Measurements from ENCODE around the gene HNMT. TPM values are rescaled to one million over a fixed set of nuclear protein-coding genes. Genes with fewer than 3 reads are reported as not detected.

HNMT gene
- total RNA-seq, 2 donors from 2014 or later: 43.9 to 83.2 TPM

DNA sequence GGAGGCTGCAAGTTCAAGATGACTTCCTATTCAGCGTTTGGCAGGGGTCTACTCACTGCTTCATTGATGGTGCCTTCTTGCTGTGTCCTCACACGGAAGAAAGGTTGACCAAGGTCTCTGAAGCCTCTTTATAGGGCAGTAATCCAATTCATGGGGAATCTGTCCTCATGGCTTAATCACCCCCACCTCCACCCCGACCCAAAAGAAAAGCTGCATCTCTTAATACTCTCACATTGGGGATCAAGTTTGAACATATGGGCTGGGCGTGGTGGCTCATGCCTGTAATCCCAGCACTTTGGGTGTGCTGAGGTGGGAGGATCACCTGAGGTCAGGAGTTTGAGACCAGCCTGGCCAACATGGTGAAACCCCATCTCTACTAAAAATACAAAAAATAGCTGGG is 36.4 kb upstream of the HNMT start:
- H3K9me3 ChIP-seq: no peaks in the 10 kb centered on the region
- H3K27me3 ChIP-seq (replicated peaks; ENCODE audit: insufficient read depth): no peaks in the 10 kb centered on the region
- H3K27ac ChIP-seq: no peak overlapping the region
- WGBS: 98% methylated on average over 4 of the region's 4 CpGs
- intact Hi-C loops (cut with DNase I): no loop called here
- H3K4me1 ChIP-seq (replicated peaks): no peaks in the 10 kb centered on the region
- no peak overlapping the region for H3K4me3 ChIP-seq
- DNase-seq (ENCODE audit: low spot score): no peak
- no peaks in the 10 kb centered on the region for H3K36me3 ChIP-seq
- TF ChIP-seq, protein P1, sequence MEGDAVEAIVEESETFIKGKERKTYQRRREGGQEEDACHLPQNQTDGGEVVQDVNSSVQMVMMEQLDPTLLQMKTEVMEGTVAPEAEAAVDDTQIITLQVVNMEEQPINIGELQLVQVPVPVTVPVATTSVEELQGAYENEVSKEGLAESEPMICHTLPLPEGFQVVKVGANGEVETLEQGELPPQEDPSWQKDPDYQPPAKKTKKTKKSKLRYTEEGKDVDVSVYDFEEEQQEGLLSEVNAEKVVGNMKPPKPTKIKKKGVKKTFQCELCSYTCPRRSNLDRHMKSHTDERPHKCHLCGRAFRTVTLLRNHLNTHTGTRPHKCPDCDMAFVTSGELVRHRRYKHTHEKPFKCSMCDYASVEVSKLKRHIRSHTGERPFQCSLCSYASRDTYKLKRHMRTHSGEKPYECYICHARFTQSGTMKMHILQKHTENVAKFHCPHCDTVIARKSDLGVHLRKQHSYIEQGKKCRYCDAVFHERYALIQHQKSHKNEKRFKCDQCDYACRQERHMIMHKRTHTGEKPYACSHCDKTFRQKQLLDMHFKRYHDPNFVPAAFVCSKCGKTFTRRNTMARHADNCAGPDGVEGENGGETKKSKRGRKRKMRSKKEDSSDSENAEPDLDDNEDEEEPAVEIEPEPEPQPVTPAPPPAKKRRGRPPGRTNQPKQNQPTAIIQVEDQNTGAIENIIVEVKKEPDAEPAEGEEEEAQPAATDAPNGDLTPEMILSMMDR (IDR thresholded peaks at IDR 0.05): no peak
- TF ChIP-seq POLR2AphosphoS5 (IDR thresholded peaks at IDR 0.05) (no peak), POLR2A (IDR thresholded peaks at IDR 0.05) (no peak)

DNA sequence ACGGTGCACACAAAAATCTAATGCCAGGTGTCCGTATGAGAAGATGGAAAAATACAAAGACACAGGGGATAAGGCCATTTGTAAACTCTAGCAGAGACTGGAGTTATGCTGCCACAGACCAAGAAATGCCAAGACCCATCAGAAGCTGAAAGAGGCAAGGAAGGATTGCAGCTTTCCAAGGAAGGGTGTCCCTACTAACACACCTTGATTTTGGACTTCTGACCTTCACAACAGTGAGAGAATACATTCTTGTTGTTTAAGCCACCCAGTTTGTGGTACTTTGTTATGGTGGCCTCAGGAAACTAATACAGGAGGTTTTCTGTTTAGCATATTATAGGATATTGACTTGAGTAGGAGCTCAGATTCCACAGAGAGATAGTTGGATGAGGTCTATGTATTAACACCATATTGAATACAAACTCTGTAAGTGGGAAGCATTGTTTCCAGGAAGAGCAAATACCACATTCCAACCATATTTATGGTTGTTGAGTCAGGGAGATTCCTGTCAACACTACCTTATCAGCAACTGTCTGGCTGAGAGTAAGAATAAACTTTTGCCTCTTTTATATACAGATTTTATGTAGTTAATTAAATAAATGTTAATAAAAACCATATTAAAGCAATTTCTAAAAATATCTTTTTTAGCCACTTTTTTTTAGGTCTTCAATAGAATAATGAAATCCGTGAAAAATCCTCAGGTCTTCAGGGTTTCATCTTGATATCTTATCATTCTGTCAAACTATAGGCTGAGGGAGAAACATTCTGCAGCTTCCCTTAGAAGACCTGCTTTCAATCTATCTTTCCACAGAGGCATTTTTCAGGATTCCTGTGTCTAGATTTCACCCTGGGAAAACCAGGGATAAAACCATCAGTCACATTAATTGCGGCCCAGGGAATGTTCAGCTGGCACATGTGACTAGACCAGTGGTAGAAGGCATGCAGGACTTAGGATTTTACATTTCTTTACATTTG is 35.4 kb upstream of the HNMT start:
- H3K27me3 ChIP-seq (replicated peaks; ENCODE audit: insufficient read depth): no peaks in the 10 kb centered on the region
- no peak for DNase-seq (ENCODE audit: low spot score)
- TF ChIP-seq, protein P1 (IDR thresholded peaks at IDR 0.05): no peak
- TF ChIP-seq POLR2A (IDR thresholded peaks at IDR 0.05) (no peak), POLR2AphosphoS5 (IDR thresholded peaks at IDR 0.05) (no peak)
- H3K9me3 ChIP-seq: no peaks in the 10 kb centered on the region
- no peak overlapping the region for H3K27ac ChIP-seq
- WGBS: 67% methylated on average over 4 of the region's 4 CpGs
- no peaks in the 10 kb centered on the region for H3K36me3 ChIP-seq
- intact Hi-C loops (cut with DNase I): no loop called here
- H3K4me1 ChIP-seq (replicated peaks): no peaks in the 10 kb centered on the region
- no peak overlapping the region for H3K4me3 ChIP-seq

DNA sequence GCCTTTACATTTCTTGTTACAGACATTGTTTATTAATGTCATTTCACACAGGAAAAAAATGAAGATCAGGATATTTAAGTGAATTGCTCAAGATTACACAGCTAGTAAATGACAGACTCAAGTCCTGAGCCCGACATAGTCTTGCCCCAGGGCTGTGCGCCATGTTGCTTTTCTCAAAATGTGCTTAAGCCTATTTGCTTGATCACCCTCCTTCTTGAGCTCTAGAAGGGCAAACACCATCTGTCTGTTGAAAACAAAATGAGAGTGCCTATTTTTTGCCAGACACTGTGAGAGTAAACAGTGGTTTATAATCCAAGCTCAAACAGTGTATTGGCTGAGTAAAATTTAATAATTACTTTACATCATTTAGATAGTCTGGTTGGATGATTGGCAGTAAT is 34.8 kb upstream of the HNMT start:
- TF ChIP-seq POLR2A (IDR thresholded peaks at IDR 0.05) (no peak), POLR2AphosphoS5 (IDR thresholded peaks at IDR 0.05) (no peak)
- TF ChIP-seq, protein P1 (IDR thresholded peaks at IDR 0.05): no peak
- Histone ChIP-seq H3K27ac (no peak overlapping the region), H3K4me3 (no peak overlapping the region), H3K27me3 (replicated peaks; ENCODE audit: insufficient read depth) (no peaks in the 10 kb centered on the region), H3K4me1 (replicated peaks) (no peaks in the 10 kb centered on the region), H3K36me3 (no peaks in the 10 kb centered on the region), H3K9me3 (no peaks in the 10 kb centered on the region)
- DNase-seq (ENCODE audit: low spot score): no peak
- intact Hi-C loops (cut with DNase I): no loop called here
- 43% methylated on average over 2 of the region's 2 CpGs for WGBS

DNA sequence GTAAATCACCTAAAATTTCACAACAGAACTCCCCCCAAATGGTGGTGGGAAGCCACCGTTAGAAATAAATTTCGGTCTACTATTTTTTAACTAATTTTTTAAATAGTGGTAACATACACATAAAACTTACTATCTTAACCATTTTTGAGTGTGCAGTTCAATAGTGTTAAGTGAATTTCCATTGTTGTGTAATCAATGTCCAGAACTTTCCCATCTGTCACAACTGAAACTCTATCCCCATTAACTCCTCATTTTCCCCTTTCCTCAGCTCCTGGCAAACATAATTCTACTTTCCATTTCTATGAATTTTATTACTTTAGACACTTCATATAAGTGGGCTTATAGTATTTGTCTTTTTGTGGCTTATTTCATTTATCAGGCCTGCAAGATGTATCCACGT is 34.1 kb upstream of the HNMT start:
- WGBS: 93% methylated on average over 3 of the region's 3 CpGs
- Histone ChIP-seq H3K4me3 (no peak overlapping the region), H3K4me1 (replicated peaks) (no peaks in the 10 kb centered on the region), H3K36me3 (no peaks in the 10 kb centered on the region), H3K9me3 (no peaks in the 10 kb centered on the region), H3K27me3 (replicated peaks; ENCODE audit: insufficient read depth) (no peaks in the 10 kb centered on the region), H3K27ac (no peak overlapping the region)
- TF ChIP-seq POLR2AphosphoS5 (IDR thresholded peaks at IDR 0.05) (no peak), POLR2A (IDR thresholded peaks at IDR 0.05) (no peak)
- TF ChIP-seq, protein P1 (IDR thresholded peaks at IDR 0.05): no peak
- DNase-seq (ENCODE audit: low spot score): no peak
- intact Hi-C loops (cut with DNase I): no loop called here

DNA sequence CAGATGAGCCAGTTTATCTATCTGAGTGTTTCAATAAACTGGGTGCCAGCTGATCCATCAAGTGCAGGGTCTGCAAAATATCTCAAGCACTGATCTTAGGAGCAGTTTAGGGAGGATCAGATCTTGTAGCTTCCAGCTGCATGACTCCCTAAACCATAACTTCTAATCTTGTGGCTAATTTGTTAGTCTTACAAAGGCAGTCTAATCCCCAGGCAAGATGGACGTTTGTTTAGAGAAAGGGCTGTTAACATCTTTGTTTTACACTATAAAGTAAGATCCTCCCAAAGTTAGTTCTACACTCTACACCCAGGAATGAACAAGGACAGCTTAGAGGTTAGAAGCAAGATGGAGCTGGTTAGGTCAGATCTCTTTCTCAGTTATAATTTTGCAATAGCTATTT is 28.7 kb upstream of the HNMT start:
- intact Hi-C loops (cut with DNase I): no loop called here
- TF ChIP-seq, protein P1 (IDR thresholded peaks at IDR 0.05): no peak
- no peak for TF ChIP-seq POLR2AphosphoS5 (IDR thresholded peaks at IDR 0.05)
- no peak for TF ChIP-seq POLR2A (IDR thresholded peaks at IDR 0.05)
- H3K36me3 ChIP-seq: no peaks in the 10 kb centered on the region
- 50% methylated on average over 1 of the region's 1 CpG for WGBS
- DNase-seq (ENCODE audit: low spot score): no peak
- H3K4me1 ChIP-seq (replicated peaks): no peaks in the 10 kb centered on the region
- H3K4me3 ChIP-seq: no peak overlapping the region
- H3K9me3 ChIP-seq: no peaks in the 10 kb centered on the region
- no peaks in the 10 kb centered on the region for H3K27me3 ChIP-seq (replicated peaks; ENCODE audit: insufficient read depth)
- H3K27ac ChIP-seq: no peak overlapping the region

All from prostate gland (tissue), 2 donors.